ENCODE data around the gene CAPZA1. TPM values are rescaled to one million over a fixed set of nuclear protein-coding genes. Genes with fewer than 3 reads are reported as not detected.

Gene CAPZA1
- total RNA-seq, 1 experiment from 2014 or later, result 148 TPM

- ChIA-PET CTCF (interaction anchor here (0.8 to 1.3 kb wide), 2 partner anchors 25 to 307 kb away, joined by 3 read pairs; no protein-coding TSS in a partner anchor), RAD21 (ENCODE audit: low non-redundant PET in 1 of 2, low total read pairs in 2 of 2, uncharacterized antibody in 2 of 2, unreplicated experiment in 2 of 2) (no interaction called here), POLR2A (interaction anchor here (1.2 to 2.4 kb wide), 2 partner anchors 17 to 24 kb away, joined by 3 to 9 read pairs; partner anchors contain the start of gene MOV10)
- intact Hi-C loops (cut with micrococcal nuclease), result no loop called here
- DNase-seq (ENCODE audit: low read depth, low spot score) (no peak), ATAC-seq (peak; percentile 52; the same call in 1 of the 2 replicates)
- H3K9me2 ChIP-seq (ENCODE audit: insufficient read depth), result no peaks in the 10 kb centered on the region
- TF ChIP-seq TCF7L2 (IDR thresholded peaks at IDR 0.05; ENCODE audit: borderline replicate concordance, extremely low read depth, insufficient read depth, insufficient read length), result peak; percentile 40
- no peak for TF ChIP-seq POLR2A (IDR thresholded peaks at IDR 0.05; ENCODE audit: borderline replicate concordance, extremely low read depth, insufficient read depth, insufficient read length)
- H4K20me1 ChIP-seq (ENCODE audit: insufficient read depth), result no peaks in the 10 kb centered on the region
- no TSS peak for BruUV-seq (replicated peaks)
- H3K79me2 ChIP-seq (ENCODE audit: insufficient read depth, low read length), result peaks cover 7% of the 10 kb centered on the region; the same call in 1 of the 2 replicates
- H3K4me2 ChIP-seq (ENCODE audit: low read length), result peak overlapping the region; percentile 76
- H3K27ac ChIP-seq (ENCODE audit: low read depth, low read length), result peak overlapping the region; percentile 73
- peaks cover 37 to 51% of the 10 kb centered on the region in 2 experiments for H3K4me1 ChIP-seq (ENCODE audit: control insufficient read depth in 1 of 2, insufficient read depth in 2 of 2, low read length in 2 of 2)
- H2AFZ ChIP-seq (ENCODE audit: low read depth, low read length, poor library complexity, severe bottlenecking), result no peak overlapping the region
- peaks cover 7 to 30% of the 10 kb centered on the region in 2 experiments for H3K36me3 ChIP-seq (ENCODE audit: control insufficient read depth in 1 of 2, insufficient read depth in 2 of 2, low read length in 2 of 2)
- no peaks in the 10 kb centered on the region for H3K9me3 ChIP-seq (ENCODE audit: control insufficient read depth in 1 of 2, insufficient read depth in 1 of 2, low read depth in 1 of 2, low read length in 2 of 2)
- no peak overlapping the region for H3K9ac ChIP-seq (ENCODE audit: low read length)
- no peak overlapping the region for H3K4me3 ChIP-seq (replicated peaks in 1 of 2; ENCODE audit: low read depth in 1 of 2, low read length in 2 of 2)
- no peaks in the 10 kb centered on the region for H3K27me3 ChIP-seq (ENCODE audit: insufficient read depth, low read length)
Observed at GRCh38 chr1:112698366-112699310, 79.0 kb downstream of the CAPZA1 start.

DNA sequence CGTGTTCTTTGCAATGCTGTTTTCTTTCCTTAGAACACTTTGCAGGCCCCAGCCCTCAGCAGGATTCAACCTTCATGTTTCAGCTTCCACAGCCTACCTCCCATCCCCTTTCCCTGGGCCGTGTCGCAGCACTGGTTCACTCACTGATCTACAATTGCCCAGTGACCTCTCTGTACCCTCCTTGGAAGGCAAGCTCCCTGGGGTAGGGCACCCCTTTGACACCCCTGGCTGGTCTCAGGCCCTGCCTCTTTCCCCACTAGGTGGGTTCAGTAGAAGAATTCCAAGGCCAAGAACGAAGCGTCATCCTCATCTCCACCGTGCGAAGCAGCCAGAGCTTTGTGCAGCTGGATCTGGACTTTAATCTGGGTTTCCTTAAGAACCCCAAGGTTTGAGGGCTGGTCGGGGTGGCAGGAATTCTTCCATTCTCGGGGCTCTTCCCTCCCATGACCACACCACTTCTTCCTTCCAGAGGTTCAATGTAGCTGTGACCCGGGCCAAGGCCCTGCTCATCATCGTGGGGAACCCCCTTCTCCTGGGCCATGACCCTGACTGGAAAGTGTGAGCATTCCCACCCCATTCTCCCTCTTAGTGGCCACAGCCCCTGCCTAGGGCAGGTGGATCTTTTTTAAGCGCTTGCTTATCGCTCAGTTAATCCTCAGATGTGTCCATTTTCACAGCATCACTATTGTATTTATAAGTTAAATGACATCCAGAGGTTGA is 80.0 kb downstream of the CAPZA1 start:
- Histone ChIP-seq H3K79me2 (ENCODE audit: insufficient read depth, low read length) (peaks cover 16% of the 10 kb centered on the region), H2AFZ (ENCODE audit: low read depth, low read length, poor library complexity, severe bottlenecking) (no peak overlapping the region), H3K9ac (ENCODE audit: low read length) (peak overlapping the region; percentile 47), H3K36me3 (ENCODE audit: control insufficient read depth in 1 of 2, insufficient read depth in 2 of 2, low read length in 2 of 2) (peaks cover 6 to 26% of the 10 kb centered on the region in 2 experiments), H4K20me1 (ENCODE audit: insufficient read depth) (no peaks in the 10 kb centered on the region), H3K27me3 (ENCODE audit: insufficient read depth, low read length) (no peaks in the 10 kb centered on the region), H3K4me1 (ENCODE audit: control insufficient read depth in 1 of 2, insufficient read depth in 2 of 2, low read length in 2 of 2) (peaks cover 42 to 58% of the 10 kb centered on the region in 2 experiments), H3K9me3 (ENCODE audit: control insufficient read depth in 1 of 2, insufficient read depth in 1 of 2, low read depth in 1 of 2, low read length in 2 of 2) (no peaks in the 10 kb centered on the region), H3K27ac (ENCODE audit: low read depth, low read length) (peak overlapping the region; percentile 73), H3K4me3 (replicated peaks in 1 of 2; ENCODE audit: low read depth in 1 of 2, low read length in 2 of 2) (no peak overlapping the region), H3K9me2 (ENCODE audit: insufficient read depth) (no peaks in the 10 kb centered on the region), H3K4me2 (ENCODE audit: low read length) (peak overlapping the region; percentile 76)
- ChIA-PET CTCF (interaction anchor here (0.8 to 1.3 kb wide), 3 partner anchors 26 to 308 kb away, joined by 3 read pairs; partner anchors contain the start of gene CTTNBP2NL), RAD21 (ENCODE audit: low non-redundant PET in 1 of 2, low total read pairs in 2 of 2, uncharacterized antibody in 2 of 2, unreplicated experiment in 2 of 2) (no interaction called here), POLR2A (interaction anchor here (1.2 to 2.4 kb wide), 2 partner anchors 18 to 25 kb away, joined by 3 to 9 read pairs; partner anchors contain the start of gene MOV10)
- intact Hi-C loops (cut with micrococcal nuclease), result loop anchor here (10.0 kb wide), 1 partner anchor 175 kb away; no protein-coding TSS in a partner anchor
- no peak for ATAC-seq
- BruUV-seq (replicated peaks), result no TSS peak
- TF ChIP-seq POLR2AphosphoS5 (IDR thresholded peaks at IDR 0.05; ENCODE audit: low read depth, low read length) (0 out of 2 replicates have a peak, but pooled peaks have one; percentile 1), ZNF274 (IDR thresholded peaks at IDR 0.05; ENCODE audit: low read depth, low read length) (no peak)
- no peak for DNase-seq (ENCODE audit: low read depth, low spot score)
